ENCODE data around the gene GCC1.

- TF ChIP-seq YY1 (IDR thresholded peaks at IDR 0.05; ENCODE audit: insufficient read depth, insufficient read length) (no peak), ZNF274 (IDR thresholded peaks at IDR 0.05; ENCODE audit: low read depth, low read length) (no peak), SUZ12 (IDR thresholded peaks at IDR 0.05; ENCODE audit: extremely low read depth, insufficient read depth, insufficient read length) (no peak)
Measured at GRCh38 chr7:127588019-127588696, 2.8 kb upstream of the GCC1 start, which contains the start of gene ARF5.

All from NT2/D1 (cell line).